Loucy (cell line): ENCODE data around the gene NSUN2.

ENCODE experiments used
- CTCF ChIP-seq: fragments of 200-600 bp; sonication (generic); conservative IDR thresholded peaks from 2 replicates; pipeline ENCODE4 v1.5.1; 2014; ENCODE audit warnings: mild to moderate bottlenecking, antibody characterized with exemption, low read length
- EZH2phosphoT487 ChIP-seq: fragments of 200-600 bp; IDR thresholded peaks from 2 replicates; pipeline ENCODE4 v1.6.1; 2018; ENCODE audit warnings: antibody characterized with exemption, mild to moderate bottlenecking, moderate library complexity, borderline replicate concordance

- TF ChIP-seq CTCF (no peak), EZH2phosphoT487 (no peak)
Measured at GRCh38 chr5:6567835-6568234, 65.0 kb downstream of the NSUN2 start.
